Measurements from ENCODE around the gene FAF2. TPM values are rescaled to one million over a fixed set of nuclear protein-coding genes. Genes with fewer than 3 reads are reported as not detected.

Gene FAF2
- total and polyA plus RNA-seq, 3 donors from 2014 or later: 53.9 to 57.6 (median 55.0) TPM

GRCh38 chr5:176471098-176471497, 22.9 kb downstream of the FAF2 start:
- H3K4me3 ChIP-seq: no peak overlapping the region
- WGBS, 2 donors: 94 to 95% methylated on average over 2 of the region's 2 CpGs
- no peaks in the 10 kb centered on the region for H3K36me3 ChIP-seq (ENCODE audit: low read depth, missing control alignments)
- H3K4me1 ChIP-seq: no peaks in the 10 kb centered on the region
- intact Hi-C loops (cut with DNase I; ENCODE audit: low total_unique reads): no loop called here
- no peak for TF ChIP-seq POLR2A (IDR thresholded peaks at IDR 0.05)
- TF ChIP-seq, protein P1, sequence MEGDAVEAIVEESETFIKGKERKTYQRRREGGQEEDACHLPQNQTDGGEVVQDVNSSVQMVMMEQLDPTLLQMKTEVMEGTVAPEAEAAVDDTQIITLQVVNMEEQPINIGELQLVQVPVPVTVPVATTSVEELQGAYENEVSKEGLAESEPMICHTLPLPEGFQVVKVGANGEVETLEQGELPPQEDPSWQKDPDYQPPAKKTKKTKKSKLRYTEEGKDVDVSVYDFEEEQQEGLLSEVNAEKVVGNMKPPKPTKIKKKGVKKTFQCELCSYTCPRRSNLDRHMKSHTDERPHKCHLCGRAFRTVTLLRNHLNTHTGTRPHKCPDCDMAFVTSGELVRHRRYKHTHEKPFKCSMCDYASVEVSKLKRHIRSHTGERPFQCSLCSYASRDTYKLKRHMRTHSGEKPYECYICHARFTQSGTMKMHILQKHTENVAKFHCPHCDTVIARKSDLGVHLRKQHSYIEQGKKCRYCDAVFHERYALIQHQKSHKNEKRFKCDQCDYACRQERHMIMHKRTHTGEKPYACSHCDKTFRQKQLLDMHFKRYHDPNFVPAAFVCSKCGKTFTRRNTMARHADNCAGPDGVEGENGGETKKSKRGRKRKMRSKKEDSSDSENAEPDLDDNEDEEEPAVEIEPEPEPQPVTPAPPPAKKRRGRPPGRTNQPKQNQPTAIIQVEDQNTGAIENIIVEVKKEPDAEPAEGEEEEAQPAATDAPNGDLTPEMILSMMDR (IDR thresholded peaks at IDR 0.05): no peak
- no peaks in the 10 kb centered on the region for H3K27me3 ChIP-seq
- no peak for DNase-seq
- H3K9me3 ChIP-seq: no peaks in the 10 kb centered on the region
- no peak overlapping the region for H3K27ac ChIP-seq

DNA sequence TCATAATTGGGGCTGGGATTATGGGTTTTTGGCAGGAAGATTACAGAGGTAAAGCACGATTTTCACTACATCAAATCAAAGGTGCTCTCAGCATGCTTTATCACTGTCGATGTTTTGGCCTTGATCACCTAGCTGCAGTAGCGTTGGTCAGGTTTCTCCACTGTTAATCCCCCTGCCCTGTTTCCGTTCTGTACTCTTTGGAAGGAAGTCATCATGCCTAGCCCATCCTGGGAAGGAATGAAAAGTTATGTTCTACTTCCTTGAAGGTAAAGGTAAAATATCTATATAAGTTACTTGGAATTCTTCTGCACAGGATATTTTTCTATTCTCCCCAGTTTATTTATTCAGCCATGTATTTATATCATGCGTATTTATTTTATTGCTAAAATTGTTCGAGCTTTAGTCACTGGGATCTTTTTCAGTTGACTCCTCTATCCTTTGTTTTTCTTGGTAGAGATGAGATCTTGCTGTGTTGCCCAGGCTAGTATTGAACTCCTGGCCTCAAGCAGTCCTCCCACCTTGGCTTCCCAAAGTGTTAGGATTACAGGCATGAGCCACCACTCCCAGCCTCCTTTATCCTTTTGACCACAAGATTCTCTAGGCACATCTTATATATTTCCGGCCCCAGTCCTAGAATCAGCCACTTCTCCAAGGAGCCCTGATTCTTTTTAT, 25.3 kb downstream of the FAF2 start:
- no peaks in the 10 kb centered on the region for H3K27me3 ChIP-seq
- WGBS, 2 donors: 82 to 87% methylated on average over 7 of the region's 7 CpGs
- DNase-seq: no peak
- H3K4me3 ChIP-seq: no peak overlapping the region
- TF ChIP-seq POLR2A (IDR thresholded peaks at IDR 0.05): no peak
- TF ChIP-seq, protein P1 (IDR thresholded peaks at IDR 0.05): no peak
- no peaks in the 10 kb centered on the region for H3K36me3 ChIP-seq (ENCODE audit: low read depth, missing control alignments)
- intact Hi-C loops (cut with DNase I; ENCODE audit: low total_unique reads): no loop called here
- H3K27ac ChIP-seq: no peak overlapping the region
- no peaks in the 10 kb centered on the region for H3K9me3 ChIP-seq
- no peaks in the 10 kb centered on the region for H3K4me1 ChIP-seq

DNA sequence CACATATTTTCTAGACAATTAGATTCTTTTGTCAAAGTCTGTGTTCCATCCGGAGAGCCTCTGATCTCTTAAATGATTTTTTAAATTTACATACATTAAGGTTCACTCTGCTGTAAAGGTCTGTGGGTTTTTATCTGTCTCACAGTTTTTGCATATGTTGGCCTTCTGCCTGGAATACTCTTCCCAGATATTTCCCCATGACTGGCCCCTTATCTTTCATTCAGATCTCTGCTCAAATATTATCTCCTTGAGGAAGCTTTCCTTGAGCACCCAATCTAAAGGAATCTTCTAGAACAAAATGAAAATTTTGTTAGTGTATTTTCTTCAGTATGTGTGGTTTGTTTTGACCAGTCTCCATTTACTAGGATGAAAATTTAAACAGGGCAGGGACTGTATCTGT, 26.3 kb downstream of the FAF2 start:
- Histone ChIP-seq H3K27me3 (no peaks in the 10 kb centered on the region), H3K4me3 (no peak overlapping the region), H3K36me3 (ENCODE audit: low read depth, missing control alignments) (no peaks in the 10 kb centered on the region), H3K9me3 (no peaks in the 10 kb centered on the region), H3K4me1 (no peaks in the 10 kb centered on the region), H3K27ac (no peak overlapping the region)
- intact Hi-C loops (cut with DNase I; ENCODE audit: low total_unique reads): no loop called here
- WGBS, 2 donors: 97 to 100% methylated on average over 1 of the region's 1 CpG
- DNase-seq: no peak
- TF ChIP-seq, protein P1 (IDR thresholded peaks at IDR 0.05): no peak
- TF ChIP-seq POLR2A (IDR thresholded peaks at IDR 0.05): no peak

DNA sequence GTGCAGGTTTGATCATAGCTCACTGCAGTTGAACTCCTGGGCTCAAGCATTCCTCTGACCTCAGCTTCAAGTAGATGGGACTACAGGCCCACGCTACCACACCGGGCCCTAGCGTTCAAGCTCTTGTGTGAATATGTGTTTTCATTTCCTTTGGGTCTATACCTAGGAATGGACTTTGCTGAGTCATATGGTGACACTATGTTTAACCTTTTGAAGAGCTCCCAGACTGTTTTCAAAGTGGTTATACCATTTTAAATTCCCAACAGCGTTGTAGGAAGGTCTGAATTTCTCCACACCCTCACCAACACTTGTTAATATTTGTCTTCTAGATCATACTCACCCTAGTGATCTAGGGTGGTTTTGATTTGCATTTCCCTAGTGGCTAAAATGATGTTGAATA, 33.5 kb downstream of the FAF2 start:
- no peak for TF ChIP-seq POLR2A (IDR thresholded peaks at IDR 0.05)
- TF ChIP-seq, protein P1 (IDR thresholded peaks at IDR 0.05): no peak
- 96 to 97% methylated on average over 4 of the region's 4 CpGs for WGBS, 2 donors
- no peaks in the 10 kb centered on the region for H3K27me3 ChIP-seq
- H3K36me3 ChIP-seq (ENCODE audit: low read depth, missing control alignments): no peaks in the 10 kb centered on the region
- H3K4me1 ChIP-seq: no peaks in the 10 kb centered on the region
- no peak for DNase-seq
- H3K9me3 ChIP-seq: no peaks in the 10 kb centered on the region
- intact Hi-C loops (cut with DNase I; ENCODE audit: low total_unique reads): no loop called here
- H3K27ac ChIP-seq: no peak overlapping the region
- H3K4me3 ChIP-seq: no peak overlapping the region

DNA sequence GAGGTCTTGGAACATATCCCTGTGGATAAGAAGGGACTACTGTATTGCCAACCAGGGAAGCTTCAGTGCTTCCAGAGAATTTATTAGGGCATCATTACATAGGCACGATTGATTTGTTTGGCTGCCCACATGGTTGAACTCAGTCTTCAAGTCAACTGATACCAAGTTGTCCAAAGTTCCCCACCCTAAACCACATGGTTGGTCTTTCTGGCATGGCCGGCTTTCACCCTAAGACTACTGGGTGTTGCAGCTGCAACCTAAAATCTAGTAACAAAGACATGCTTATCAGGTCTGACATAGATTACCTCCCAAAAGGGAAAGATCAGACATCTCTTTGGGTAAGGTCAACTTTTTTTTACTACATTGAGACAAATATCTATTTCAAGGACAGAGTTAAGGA, 37.0 kb downstream of the FAF2 start:
- DNase-seq: no peak
- no peak overlapping the region for H3K4me3 ChIP-seq
- H3K9me3 ChIP-seq: no peaks in the 10 kb centered on the region
- H3K27me3 ChIP-seq: no peaks in the 10 kb centered on the region
- TF ChIP-seq POLR2A (IDR thresholded peaks at IDR 0.05): no peak
- TF ChIP-seq, protein P1 (IDR thresholded peaks at IDR 0.05): no peak
- H3K27ac ChIP-seq: no peak overlapping the region
- 59 to 78% methylated on average over 2 of the region's 2 CpGs for WGBS, 2 donors
- no peaks in the 10 kb centered on the region for H3K36me3 ChIP-seq (ENCODE audit: low read depth, missing control alignments)
- intact Hi-C loops (cut with DNase I; ENCODE audit: low total_unique reads): no loop called here
- no peaks in the 10 kb centered on the region for H3K4me1 ChIP-seq
